Measurements from ENCODE around the gene TMBIM1.

The TMBIM1 gene

GRCh38 chr2:218296847-218297246 lies 4.5 kb upstream of the TMBIM1 start:
- H3K9me3 ChIP-seq (ENCODE audit: insufficient read depth, low read length), result no peaks in the 10 kb centered on the region
- no peak overlapping the region for H3K4me2 ChIP-seq (ENCODE audit: low read depth, low read length, poor library complexity, severe bottlenecking)
- no peaks in the 10 kb centered on the region for H3K36me3 ChIP-seq (ENCODE audit: low read length)
- H3F3A ChIP-seq (ENCODE audit: insufficient read depth), result no peaks in the 10 kb centered on the region
- no peak overlapping the region for H3K9ac ChIP-seq (ENCODE audit: low read length)
- no peak overlapping the region for H3K27ac ChIP-seq (ENCODE audit: low read depth, low read length)
- H3K79me2 ChIP-seq (ENCODE audit: insufficient read depth, low read length), result no peaks in the 10 kb centered on the region
- no peaks in the 10 kb centered on the region for H4K20me1 ChIP-seq (ENCODE audit: low read depth, low read length)
- no peak overlapping the region for H2AFZ ChIP-seq (ENCODE audit: low read depth, low read length, severe bottlenecking)
- no peak overlapping the region for H3K4me3 ChIP-seq (ENCODE audit: insufficient read depth, low read length, poor library complexity, severe bottlenecking)
- no peaks in the 10 kb centered on the region for H3K9me2 ChIP-seq (replicated peaks; ENCODE audit: insufficient read depth, low read length)
- no peaks in the 10 kb centered on the region for H3K27me3 ChIP-seq (ENCODE audit: low read length)
- no peak for TF ChIP-seq EZH2phosphoT487 (conservative IDR thresholded peaks at IDR 0.05; ENCODE audit: low read length)
- TF ChIP-seq, protein P1, sequence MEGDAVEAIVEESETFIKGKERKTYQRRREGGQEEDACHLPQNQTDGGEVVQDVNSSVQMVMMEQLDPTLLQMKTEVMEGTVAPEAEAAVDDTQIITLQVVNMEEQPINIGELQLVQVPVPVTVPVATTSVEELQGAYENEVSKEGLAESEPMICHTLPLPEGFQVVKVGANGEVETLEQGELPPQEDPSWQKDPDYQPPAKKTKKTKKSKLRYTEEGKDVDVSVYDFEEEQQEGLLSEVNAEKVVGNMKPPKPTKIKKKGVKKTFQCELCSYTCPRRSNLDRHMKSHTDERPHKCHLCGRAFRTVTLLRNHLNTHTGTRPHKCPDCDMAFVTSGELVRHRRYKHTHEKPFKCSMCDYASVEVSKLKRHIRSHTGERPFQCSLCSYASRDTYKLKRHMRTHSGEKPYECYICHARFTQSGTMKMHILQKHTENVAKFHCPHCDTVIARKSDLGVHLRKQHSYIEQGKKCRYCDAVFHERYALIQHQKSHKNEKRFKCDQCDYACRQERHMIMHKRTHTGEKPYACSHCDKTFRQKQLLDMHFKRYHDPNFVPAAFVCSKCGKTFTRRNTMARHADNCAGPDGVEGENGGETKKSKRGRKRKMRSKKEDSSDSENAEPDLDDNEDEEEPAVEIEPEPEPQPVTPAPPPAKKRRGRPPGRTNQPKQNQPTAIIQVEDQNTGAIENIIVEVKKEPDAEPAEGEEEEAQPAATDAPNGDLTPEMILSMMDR (IDR thresholded peaks at IDR 0.05; ENCODE audit: insufficient read depth, low read length, poor library complexity, severe bottlenecking), result no peak

- Histone ChIP-seq H3K9ac (ENCODE audit: low read length) (no peak overlapping the region), H2AFZ (ENCODE audit: low read depth, low read length, severe bottlenecking) (no peak overlapping the region), H3K9me3 (ENCODE audit: insufficient read depth, low read length) (no peaks in the 10 kb centered on the region), H3K27ac (ENCODE audit: low read depth, low read length) (no peak overlapping the region), H3K27me3 (ENCODE audit: low read length) (no peaks in the 10 kb centered on the region), H3K36me3 (ENCODE audit: low read length) (no peaks in the 10 kb centered on the region), H3K4me2 (ENCODE audit: low read depth, low read length, poor library complexity, severe bottlenecking) (no peak overlapping the region), H3K4me3 (ENCODE audit: insufficient read depth, low read length, poor library complexity, severe bottlenecking) (no peak overlapping the region), H3K9me2 (replicated peaks; ENCODE audit: insufficient read depth, low read length) (no peaks in the 10 kb centered on the region), H3K79me2 (ENCODE audit: insufficient read depth, low read length) (no peaks in the 10 kb centered on the region), H3F3A (ENCODE audit: insufficient read depth) (no peaks in the 10 kb centered on the region), H4K20me1 (ENCODE audit: low read depth, low read length) (no peaks in the 10 kb centered on the region)
- no peak for TF ChIP-seq EZH2phosphoT487 (conservative IDR thresholded peaks at IDR 0.05; ENCODE audit: low read length)
- TF ChIP-seq, protein P1 (IDR thresholded peaks at IDR 0.05; ENCODE audit: insufficient read depth, low read length, poor library complexity, severe bottlenecking), result no peak
Measured at GRCh38 chr2:218296200-218296599, 3.9 kb upstream of the TMBIM1 start.

DNA sequence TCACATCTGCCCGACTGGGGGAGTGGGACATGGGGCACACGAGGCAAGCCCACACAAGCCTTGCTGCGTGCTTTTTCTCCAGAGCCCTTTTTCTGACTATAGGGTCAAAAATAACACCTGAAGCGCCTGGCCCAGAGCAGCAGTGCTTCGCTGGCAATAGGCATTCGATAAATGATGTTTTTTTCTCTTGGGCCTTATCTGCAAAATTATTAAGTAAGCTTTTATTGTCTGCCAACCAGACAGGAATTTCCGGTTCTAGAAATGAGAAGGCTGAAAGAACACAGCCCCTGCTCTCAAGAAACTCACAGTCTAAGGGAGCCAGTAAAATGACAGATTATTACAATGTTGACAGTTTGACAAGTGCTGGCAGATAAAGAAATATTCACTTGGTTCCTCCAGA lies 2.7 kb upstream of the TMBIM1 start:
- H3K9ac ChIP-seq (ENCODE audit: low read length), result no peak overlapping the region
- no peaks in the 10 kb centered on the region for H3K9me2 ChIP-seq (replicated peaks; ENCODE audit: insufficient read depth, low read length)
- no peak overlapping the region for H3K4me2 ChIP-seq (ENCODE audit: low read depth, low read length, poor library complexity, severe bottlenecking)
- H3K4me3 ChIP-seq (ENCODE audit: insufficient read depth, low read length, poor library complexity, severe bottlenecking), result no peak overlapping the region
- H2AFZ ChIP-seq (ENCODE audit: low read depth, low read length, severe bottlenecking), result no peak overlapping the region
- no peaks in the 10 kb centered on the region for H4K20me1 ChIP-seq (ENCODE audit: low read depth, low read length)
- no peak for TF ChIP-seq EZH2phosphoT487 (conservative IDR thresholded peaks at IDR 0.05; ENCODE audit: low read length)
- TF ChIP-seq, protein P1 (IDR thresholded peaks at IDR 0.05; ENCODE audit: insufficient read depth, low read length, poor library complexity, severe bottlenecking), result no peak
- no peaks in the 10 kb centered on the region for H3K9me3 ChIP-seq (ENCODE audit: insufficient read depth, low read length)
- H3F3A ChIP-seq (ENCODE audit: insufficient read depth), result no peaks in the 10 kb centered on the region
- no peaks in the 10 kb centered on the region for H3K27me3 ChIP-seq (ENCODE audit: low read length)
- H3K27ac ChIP-seq (ENCODE audit: low read depth, low read length), result no peak overlapping the region
- H3K79me2 ChIP-seq (ENCODE audit: insufficient read depth, low read length), result no peaks in the 10 kb centered on the region
- no peaks in the 10 kb centered on the region for H3K36me3 ChIP-seq (ENCODE audit: low read length)
